Right lobe of liver (tissue), 6 donors: Measurements from ENCODE around the gene CDKL4. TPM values are rescaled to one million over a fixed set of nuclear protein-coding genes. Genes with fewer than 3 reads are reported as not detected.
"Not testable (repeated sequence)": the region's sequence is repeated elsewhere in the genome, so short reads cannot be mapped to it uniquely, and the experiment has no call there.

ENCODE experiments used
- ATAC-seq, 4 donors: fragments of 200-7000 bp; cut with Tn5 transposase; one replicate each; pipeline ENCODE4 v1.9.1; 2020; ENCODE audit warnings: mild to moderate bottlenecking in 4 of 4, moderate library complexity in 4 of 4
- DNase-seq, 3 donors: peaks; one replicate each; pipeline ENCODE4 v3.0.0-alpha.2; 2020
- H3K27ac ChIP-seq, 3 donors: fragments of 200-600 bp; one replicate each; pipeline ENCODE4 v1.8.0; 2022
- H3K27me3 ChIP-seq, 2 donors: fragments of 200-600 bp; one replicate each; pipeline ENCODE4 v1.8.0; 2022
- H3K36me3 ChIP-seq, 4 donors: fragments of 200-600 bp; sonication (generic) in 1 of 4; one replicate each; pipeline versions ENCODE4 v1.5.1 to v1.8.0; 2017 to 2022; ENCODE audit warnings: control low read depth in 1 of 4
- H3K4me1 ChIP-seq, 4 donors: fragments of 200-600 bp; sonication (generic) in 1 of 4; one replicate each; pipeline versions ENCODE4 v1.5.1 to v1.8.0; 2017 to 2022; ENCODE audit warnings: control low read depth in 1 of 4
- H3K4me3 ChIP-seq, 3 donors: fragments of 200-600 bp; one replicate each; pipeline ENCODE4 v1.8.0; 2022
- H3K9me3 ChIP-seq, 4 donors: fragments of 200-600 bp; sonication (generic) in 1 of 4; one replicate each; pipeline versions ENCODE4 v1.5.1 to v1.8.0; 2017 to 2022; ENCODE audit warnings: control low read depth in 1 of 4
- POLR2A ChIP-seq: fragments of 450-650 bp; IDR thresholded peaks from one replicate; pipeline ENCODE4 v1.6.1; 2017; ENCODE audit warnings: antibody characterized with exemption, mild to moderate bottlenecking
- WGBS: methylation state at CpG from one replicate; pipeline ENCODE4 v1.1.6; 2018; ENCODE audit warnings: low coverage, low lambda C conversion rate; ENCODE audit not compliant: insufficient coverage; ENCODE audit errors: missing lambda C conversion rate; 5-methylcytosine and 5-hydroxymethylcytosine counted together
- intact Hi-C, 2 donors: fragments of 100-400 bp; cut with DNase I; formaldehyde crosslinking; loops; one replicate each; pipeline versions ENCODE4 v1.11.2 to v1.14.1; 2022
- total RNA-seq, 6 experiments: library from RNA; depleted of rRNA in 2 of 6; stranded (reverse); fragments of >200 nt in 2 of 6; fragmentation: NEBNext Ultra II Directional in 3 of 6; extraction: Animal tissue kit (Norgen Biotek cat#: 25700) in 3 of 6; gene quantifications; one replicate each; pipeline versions ENCODE4 v1.1.0 to v1.2.4, GENCODE V29; 2016 to 2023
- TF ChIP-seq, protein P1 (sequence below), 4 donors: fragments of 200-600 bp in 3 of 4; fragments of 450-650 bp in 1 of 4; IDR thresholded peaks; one replicate each; pipeline versions ENCODE4 v1.5.1 to v1.8.0; 2016 to 2022; ENCODE audit warnings: antibody characterized with exemption in 4 of 4, mild to moderate bottlenecking in 2 of 4
- donor health status: DM: no; HTN: yes; CAD: no.
- donor health status: DM: no; HTN: no; CAD: no.
- donor health status: DM: no; HTN: no; CAD: no.
- donor health status: DM: no; HTN: yes; CAD: no.
- donor health status: DM: no; HTN: yes; CAD: no.

Gene CDKL4
- total RNA-seq, 6 experiments from 2014 or later: 0.18 to 0.27 (median 0.25) TPM; not detected in 3

DNA sequence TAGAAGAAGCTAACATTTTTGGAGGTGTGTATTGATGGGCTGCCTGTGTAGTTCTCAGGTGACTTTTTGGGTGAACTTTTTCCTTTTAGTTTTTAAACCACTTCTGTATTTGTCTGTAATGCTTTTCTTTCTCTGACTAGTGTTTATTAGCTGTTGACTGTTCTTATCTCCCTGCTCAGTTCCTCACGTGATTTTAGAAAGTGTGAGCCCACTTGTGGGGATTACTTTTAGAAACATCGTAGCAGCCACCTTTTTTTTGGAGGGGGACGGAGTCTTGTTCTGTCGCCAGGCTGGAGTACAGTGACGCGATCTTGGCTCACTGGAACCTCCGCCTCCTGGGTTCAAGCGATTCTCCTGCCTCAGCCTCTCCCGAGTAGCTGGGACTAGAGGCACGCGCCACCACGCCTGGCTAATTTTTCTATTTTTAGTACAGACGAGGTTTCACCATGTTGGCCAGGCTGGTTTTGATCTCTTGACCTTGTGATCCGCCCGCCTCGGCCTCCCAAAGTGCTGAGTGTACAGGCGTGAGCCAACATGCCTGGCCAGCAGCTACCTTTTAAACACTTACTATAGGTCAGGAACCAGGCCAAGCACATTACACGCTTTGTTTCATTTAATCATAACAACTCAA is 9.2 kb upstream of the CDKL4 start:
- Histone ChIP-seq H3K4me1 (no peaks in the 10 kb centered on the region), H3K36me3 (peaks cover 0 to 23% (median 13%) of the 10 kb centered on the region in 4 donors), H3K27ac (no peak overlapping the region), H3K4me3 (no peak overlapping the region), H3K27me3 (no peaks in the 10 kb centered on the region), H3K9me3 (peaks cover 0 to 6% (median 0%) of the 10 kb centered on the region in 4 donors)
- no peak for ATAC-seq
- intact Hi-C loops: no loop called here
- no peak for TF ChIP-seq POLR2A
- TF ChIP-seq, protein P1, sequence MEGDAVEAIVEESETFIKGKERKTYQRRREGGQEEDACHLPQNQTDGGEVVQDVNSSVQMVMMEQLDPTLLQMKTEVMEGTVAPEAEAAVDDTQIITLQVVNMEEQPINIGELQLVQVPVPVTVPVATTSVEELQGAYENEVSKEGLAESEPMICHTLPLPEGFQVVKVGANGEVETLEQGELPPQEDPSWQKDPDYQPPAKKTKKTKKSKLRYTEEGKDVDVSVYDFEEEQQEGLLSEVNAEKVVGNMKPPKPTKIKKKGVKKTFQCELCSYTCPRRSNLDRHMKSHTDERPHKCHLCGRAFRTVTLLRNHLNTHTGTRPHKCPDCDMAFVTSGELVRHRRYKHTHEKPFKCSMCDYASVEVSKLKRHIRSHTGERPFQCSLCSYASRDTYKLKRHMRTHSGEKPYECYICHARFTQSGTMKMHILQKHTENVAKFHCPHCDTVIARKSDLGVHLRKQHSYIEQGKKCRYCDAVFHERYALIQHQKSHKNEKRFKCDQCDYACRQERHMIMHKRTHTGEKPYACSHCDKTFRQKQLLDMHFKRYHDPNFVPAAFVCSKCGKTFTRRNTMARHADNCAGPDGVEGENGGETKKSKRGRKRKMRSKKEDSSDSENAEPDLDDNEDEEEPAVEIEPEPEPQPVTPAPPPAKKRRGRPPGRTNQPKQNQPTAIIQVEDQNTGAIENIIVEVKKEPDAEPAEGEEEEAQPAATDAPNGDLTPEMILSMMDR (IDR thresholded peaks at IDR 0.05): no peak
- no peak for DNase-seq
- whole genome bisulfite sequencing: 71% methylated on average over 4 of the region's 18 CpGs

DNA sequence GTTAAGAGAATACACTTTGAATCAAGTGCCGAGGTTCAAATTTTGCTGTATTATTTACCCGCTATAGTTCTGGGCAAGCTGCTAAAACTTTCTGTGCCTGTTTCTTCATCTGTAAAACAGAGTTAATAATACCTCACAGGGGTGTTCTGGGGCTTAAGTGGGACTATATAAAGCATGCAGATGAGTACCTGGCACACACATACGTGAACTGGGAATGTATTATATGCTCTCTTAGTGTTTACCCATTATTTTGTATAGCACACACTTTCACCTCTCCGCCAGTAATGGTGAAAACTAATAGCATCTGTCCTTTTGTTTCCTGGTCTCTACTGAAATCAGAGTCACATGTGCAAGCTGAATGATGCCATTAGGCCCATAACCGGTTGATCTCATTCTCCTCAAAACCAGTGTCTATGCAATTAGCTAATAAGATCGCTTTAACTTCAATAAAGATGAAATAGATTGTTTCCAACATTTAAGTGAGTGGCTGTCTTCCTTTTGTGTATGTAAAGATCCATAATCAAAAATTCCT is 3.8 kb upstream of the CDKL4 start:
- TF ChIP-seq, protein P1 (IDR thresholded peaks at IDR 0.05): no peak
- TF ChIP-seq POLR2A: no peak
- H3K36me3 ChIP-seq: peaks cover 0 to 6% (median 2%) of the 10 kb centered on the region in 4 donors
- H3K27me3 ChIP-seq: no peaks in the 10 kb centered on the region
- DNase-seq (no peak), ATAC-seq (no peak)
- intact Hi-C loops: no loop called here
- H3K4me1 ChIP-seq: no peaks in the 10 kb centered on the region
- no peak overlapping the region for H3K4me3 ChIP-seq
- WGBS: 73% methylated on average over 5 of the region's 6 CpGs
- H3K27ac ChIP-seq: no peak overlapping the region
- peaks cover 0 to 6% (median 0%) of the 10 kb centered on the region in 4 donors for H3K9me3 ChIP-seq

DNA sequence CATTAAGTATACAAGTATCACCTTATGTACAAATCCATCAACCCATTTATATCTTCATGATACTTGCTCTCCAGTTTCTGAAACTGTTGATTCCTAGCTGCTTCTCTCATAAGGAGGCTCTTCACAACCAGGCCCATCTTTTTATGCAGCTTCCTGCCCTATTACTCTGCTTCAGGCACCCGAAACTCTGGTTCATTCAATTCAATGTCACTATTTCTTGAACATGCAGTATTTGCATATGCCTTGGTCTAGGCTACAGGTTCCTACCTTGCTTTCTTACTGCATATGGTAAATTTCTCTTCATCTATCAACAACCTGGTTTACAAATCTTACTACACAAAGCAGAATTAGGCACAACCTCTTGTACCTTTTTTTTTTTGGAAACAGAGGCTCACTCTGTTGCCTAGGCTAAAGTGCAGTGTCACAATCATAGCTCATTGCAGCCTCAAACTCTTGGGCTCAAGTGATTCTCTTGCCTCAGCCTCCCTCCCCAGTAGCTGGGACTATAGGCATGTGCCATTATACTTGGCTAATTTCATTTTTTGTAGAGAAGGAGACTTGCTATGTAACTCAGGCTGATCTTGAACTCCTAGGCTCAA is 2.7 kb upstream of the CDKL4 start:
- H3K27ac ChIP-seq: no peak overlapping the region
- H3K4me3 ChIP-seq: no peak overlapping the region
- H3K4me1 ChIP-seq: no peaks in the 10 kb centered on the region
- ATAC-seq (no peak), DNase-seq (no peak)
- intact Hi-C loops: no loop called here
- peaks cover 0 to 6% (median 0%) of the 10 kb centered on the region in 4 donors for H3K36me3 ChIP-seq
- peaks cover 0 to 2% (median 0%) of the 10 kb centered on the region in 4 donors for H3K9me3 ChIP-seq
- no peaks in the 10 kb centered on the region for H3K27me3 ChIP-seq
- TF ChIP-seq POLR2A: no peak
- TF ChIP-seq, protein P1 (IDR thresholded peaks at IDR 0.05): no peak
- WGBS: 85% methylated on average over 1 of the region's 1 CpG

DNA sequence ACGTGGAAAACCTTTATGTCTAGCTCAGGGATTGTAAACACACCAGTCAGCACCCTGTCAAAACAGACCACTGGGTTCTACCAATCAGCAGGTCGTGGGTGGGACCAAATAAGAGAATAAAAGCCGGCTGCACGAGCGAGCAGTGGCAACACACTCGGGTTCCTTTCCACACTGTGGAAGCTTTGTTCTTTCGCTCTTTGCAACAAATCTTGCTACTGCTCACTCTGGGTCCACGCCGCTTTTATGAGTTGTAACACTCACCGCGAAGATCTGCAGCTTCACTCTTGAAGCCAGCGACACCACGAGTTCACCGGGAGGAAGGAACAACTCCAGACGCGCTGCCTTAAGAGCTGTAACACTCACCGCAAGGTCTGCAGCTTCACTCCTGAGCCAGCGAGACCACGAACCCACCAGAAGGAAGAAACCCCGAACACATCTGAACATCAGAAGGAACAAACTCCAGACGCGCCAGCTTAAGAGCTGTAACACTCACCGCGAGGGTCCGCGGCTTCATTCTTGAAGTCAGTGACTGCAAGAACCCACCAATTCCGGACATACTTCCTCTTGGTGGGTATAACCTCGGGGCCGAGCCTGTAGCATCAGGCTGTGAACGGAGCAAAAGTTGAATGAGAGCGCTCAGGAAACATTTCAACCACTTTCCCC is 1.3 kb upstream of the CDKL4 start:
- H3K9me3 ChIP-seq, H3K27me3 ChIP-seq, H3K4me1 ChIP-seq, ATAC-seq, H3K36me3 ChIP-seq, DNase-seq, H3K27ac ChIP-seq, H3K4me3 ChIP-seq, intact Hi-C loops: not testable (repeated sequence)
- 65% methylated on average over 22 of the region's 31 CpGs for WGBS

DNA sequence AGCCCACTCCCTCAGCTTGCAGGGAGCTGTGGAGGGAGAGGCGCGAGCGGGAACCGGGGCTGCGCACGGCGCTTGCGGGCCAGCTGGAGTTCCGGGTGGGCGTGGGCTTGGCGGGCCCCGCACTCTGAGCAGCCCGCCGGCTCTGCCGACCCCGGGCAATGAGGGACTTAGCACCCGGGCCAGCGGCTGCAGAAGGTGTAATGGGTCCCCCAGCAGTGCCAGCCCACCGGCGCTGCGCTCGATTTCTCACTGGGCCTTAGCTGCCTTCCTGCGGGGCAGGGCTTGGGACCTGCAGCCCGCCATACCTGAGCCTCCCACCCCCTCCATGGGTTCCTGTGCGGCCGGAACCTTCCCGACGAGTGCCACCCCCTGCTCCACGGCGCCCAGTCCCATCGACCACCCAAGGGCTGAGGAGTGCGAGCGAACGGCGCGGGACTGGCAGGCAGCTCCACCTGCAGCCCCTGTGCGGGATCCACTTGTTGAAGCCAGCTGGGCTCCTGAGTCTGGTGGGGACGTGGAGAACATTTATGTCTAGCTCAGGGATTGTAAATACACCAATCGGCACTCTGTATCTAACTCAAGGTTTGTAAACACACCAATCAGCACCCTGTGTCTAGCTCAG is 582 bp upstream of the CDKL4 start:
- H3K9me3 ChIP-seq, H3K4me1 ChIP-seq, H3K36me3 ChIP-seq, H3K27ac ChIP-seq, ATAC-seq, H3K4me3 ChIP-seq, H3K27me3 ChIP-seq, DNase-seq, intact Hi-C loops: not testable (repeated sequence)
- 100% methylated on average over 2 of the region's 39 CpGs for WGBS
